Esophagus squamous epithelium (tissue), 4 donors: ENCODE measurements around the gene RACK1.

ENCODE experiments used
- POLR2A ChIP-seq, 4 donors: fragments of 450-650 bp; IDR thresholded peaks; one replicate each; pipeline ENCODE4 v1.6.1; 2017; ENCODE audit warnings: antibody characterized with exemption in 4 of 4, mild to moderate bottlenecking in 4 of 4, moderate library complexity in 3 of 4
- TF ChIP-seq, protein P1 (sequence below), 6 experiments: fragments of 450-650 bp in 4 of 6; fragments of 200-600 bp in 2 of 6; sonication (generic) in 2 of 6; IDR thresholded peaks; one replicate each; pipeline ENCODE4 v1.5.1; 2016 to 2019; ENCODE audit warnings: antibody characterized with exemption in 6 of 6, mild to moderate bottlenecking in 4 of 6, moderate library complexity in 4 of 6

DNA sequence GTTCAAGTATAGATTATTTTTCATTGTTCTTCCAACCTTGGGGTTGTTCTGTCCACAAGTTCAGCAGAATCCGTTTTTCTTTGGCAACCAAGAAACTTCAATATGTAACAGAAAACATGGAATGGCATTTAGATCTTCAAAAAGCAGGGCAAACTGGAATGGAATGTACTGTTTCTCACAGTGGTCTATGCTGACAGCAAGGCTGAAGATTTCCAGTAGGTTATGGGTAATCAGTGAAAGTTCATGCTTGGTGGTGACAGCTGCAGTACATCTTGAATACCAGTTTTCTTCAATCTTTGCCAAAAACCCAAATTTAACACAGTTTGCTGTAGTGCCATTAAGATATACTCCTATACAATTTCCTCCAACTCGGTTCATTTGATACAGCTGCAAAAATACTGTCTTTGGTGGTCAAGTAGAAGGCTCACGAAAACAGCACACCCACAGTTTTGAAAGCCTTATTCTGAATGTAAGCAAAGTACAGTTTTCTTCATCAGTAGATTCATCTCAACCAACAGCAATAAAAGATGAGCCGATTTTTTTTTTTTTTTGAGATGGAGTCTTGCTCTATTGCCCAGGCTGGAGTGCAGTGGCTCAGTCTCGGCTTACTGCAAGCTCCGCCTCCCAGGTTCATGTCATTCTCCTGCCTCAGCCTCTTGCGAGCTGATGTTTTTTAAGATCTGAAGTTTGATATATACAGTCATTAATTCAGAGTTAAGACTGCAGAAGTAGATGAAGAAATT is 12.3 kb upstream of the RACK1 start:
- TF ChIP-seq, protein P1, sequence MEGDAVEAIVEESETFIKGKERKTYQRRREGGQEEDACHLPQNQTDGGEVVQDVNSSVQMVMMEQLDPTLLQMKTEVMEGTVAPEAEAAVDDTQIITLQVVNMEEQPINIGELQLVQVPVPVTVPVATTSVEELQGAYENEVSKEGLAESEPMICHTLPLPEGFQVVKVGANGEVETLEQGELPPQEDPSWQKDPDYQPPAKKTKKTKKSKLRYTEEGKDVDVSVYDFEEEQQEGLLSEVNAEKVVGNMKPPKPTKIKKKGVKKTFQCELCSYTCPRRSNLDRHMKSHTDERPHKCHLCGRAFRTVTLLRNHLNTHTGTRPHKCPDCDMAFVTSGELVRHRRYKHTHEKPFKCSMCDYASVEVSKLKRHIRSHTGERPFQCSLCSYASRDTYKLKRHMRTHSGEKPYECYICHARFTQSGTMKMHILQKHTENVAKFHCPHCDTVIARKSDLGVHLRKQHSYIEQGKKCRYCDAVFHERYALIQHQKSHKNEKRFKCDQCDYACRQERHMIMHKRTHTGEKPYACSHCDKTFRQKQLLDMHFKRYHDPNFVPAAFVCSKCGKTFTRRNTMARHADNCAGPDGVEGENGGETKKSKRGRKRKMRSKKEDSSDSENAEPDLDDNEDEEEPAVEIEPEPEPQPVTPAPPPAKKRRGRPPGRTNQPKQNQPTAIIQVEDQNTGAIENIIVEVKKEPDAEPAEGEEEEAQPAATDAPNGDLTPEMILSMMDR (IDR thresholded peaks at IDR 0.05) = no peak
- no peak for TF ChIP-seq POLR2A (IDR thresholded peaks at IDR 0.05)
